GM12878 (cell line): Measurements from ENCODE around the gene PTK6. TPM values are rescaled to one million over a fixed set of nuclear protein-coding genes. Genes with fewer than 3 reads are reported as not detected.

Source experiments
- ATAC-seq: fragments of 200-7000 bp; cut with Tn5 transposase; 3 replicates; pipeline ENCODE4 v1.9.1; 2020; ENCODE audit warnings: mild to moderate bottlenecking, moderate library complexity
- BruUV-seq: library from RNA; stranded (reverse); fragments of 400-500 nt; replicated peaks from 2 replicates; lab custom pipeline; 2021; lab: Mats Ljungman, UMichigan
- CTCF ChIA-PET: fragments of 300-600 bp; sonication (Branson Sonifier 250); formaldehyde crosslinking; extraction: SDS; loops from one replicate; lab custom pipeline; 2021; ENCODE audit warnings: inconsistent platforms; lab: Yijun Ruan, JAX
- POLR2A ChIA-PET: fragments of 350-600 bp; formaldehyde crosslinking; extraction: SDS; loops from one replicate; lab custom pipeline; 2021; ENCODE audit warnings: inconsistent platforms; lab: Charles Lee
- RAD21 ChIA-PET: fragments of 300-600 bp; sonication (Branson Sonifier 250); formaldehyde crosslinking; loops from one replicate; lab custom pipeline; 2023; ENCODE audit warnings: antibody characterized with exemption; ENCODE audit not compliant: unreplicated experiment; lab: Charles Lee
- SMC1A ChIA-PET: fragments of 300-600 bp; sonication (Branson Sonifier 250); formaldehyde crosslinking; loops from one replicate; lab custom pipeline; 2023; ENCODE audit not compliant: unreplicated experiment, uncharacterized antibody; lab: Charles Lee
- DNase-seq: peaks from one replicate; pipeline ENCODE4 v3.0.0-alpha.2; 2011; ENCODE audit warnings: low read depth, low spot score
- FAIRE-seq: peaks from 3 replicates; lab custom pipeline; 2011; peaks lifted over from hg19 to GRCh38; lab: Jason Lieb, UNC
- H2AFZ ChIP-seq: 2 replicates; pipeline ENCODE4 v1.6.0; 2011; ENCODE audit warnings: low read depth, low read length, control low read depth; ENCODE audit not compliant: control insufficient read depth
- H3K27ac ChIP-seq: 2 replicates; pipeline ENCODE4 v1.5.1; 2011; ENCODE audit warnings: control low read depth; ENCODE audit not compliant: control insufficient read depth, insufficient read depth
- H3K27me3 ChIP-seq, 2 experiments: replicated peaks in 1 of 2; 2 replicates each; pipeline versions ENCODE4 v1.6.0 to v1.6.1; 2011; ENCODE audit warnings: low read length in 1 of 2; ENCODE audit not compliant: control insufficient read depth in 2 of 2, insufficient read depth in 2 of 2
- H3K36me3 ChIP-seq, 2 experiments: 2 replicates each; pipeline ENCODE4 v1.5.1; 2011; ENCODE audit warnings: low read length in 1 of 2; ENCODE audit not compliant: control insufficient read depth in 2 of 2, insufficient read depth in 2 of 2
- H3K4me1 ChIP-seq: 2 replicates; pipeline ENCODE4 v1.6.1; 2011; ENCODE audit warnings: mild to moderate bottlenecking, low read length, moderate library complexity, mixed read lengths; ENCODE audit not compliant: control insufficient read depth, insufficient read depth
- H3K4me2 ChIP-seq: 2 replicates; pipeline ENCODE4 v1.6.0; 2011; ENCODE audit warnings: control low read depth; ENCODE audit not compliant: control insufficient read depth, insufficient read depth
- H3K4me3 ChIP-seq: fragments of 200-600 bp; sonication (generic); 2 replicates; pipeline ENCODE4 v1.5.1; 2016
- H3K79me2 ChIP-seq: 2 replicates; pipeline ENCODE4 v1.6.0; 2011; ENCODE audit warnings: low read length; ENCODE audit not compliant: control insufficient read depth, insufficient read depth
- H3K9ac ChIP-seq: 2 replicates; pipeline ENCODE4 v1.8.0; 2011; ENCODE audit warnings: low read length, control low read depth, mixed read lengths; ENCODE audit not compliant: control insufficient read depth, insufficient read depth
- H3K9me3 ChIP-seq: replicated peaks from 3 replicates; pipeline ENCODE4 v1.5.1; 2011; ENCODE audit warnings: mild to moderate bottlenecking, low read length; ENCODE audit not compliant: control insufficient read depth, insufficient read depth
- H4K20me1 ChIP-seq: 2 replicates; pipeline ENCODE4 v1.6.0; 2011; ENCODE audit not compliant: control insufficient read depth, insufficient read depth
- BMI1 ChIP-seq: fragments of 450-650 bp; IDR thresholded peaks from 2 replicates; pipeline ENCODE4 v1.6.1; 2016; ENCODE audit warnings: mild to moderate bottlenecking, moderate library complexity, borderline replicate concordance
- CBFB ChIP-seq: IDR thresholded peaks from 2 replicates; pipeline ENCODE4 v1.6.1; 2016; ENCODE audit warnings: antibody characterized with exemption, low read depth
- CEBPB ChIP-seq, 2 experiments: fragments of 150-350 bp in 1 of 2; IDR thresholded peaks; 2 replicates each; pipeline ENCODE4 v1.6.1; 2012 to 2014; ENCODE audit warnings: low read depth in 2 of 2, low read length in 2 of 2, borderline replicate concordance in 1 of 2, inconsistent platforms in 1 of 2
- CEBPZ ChIP-seq: fragments of 150-350 bp; IDR thresholded peaks from 2 replicates; pipeline ENCODE4 v1.6.1; 2016; ENCODE audit warnings: low read depth, low read length
- ELK1 ChIP-seq: IDR thresholded peaks from 2 replicates; pipeline ENCODE4 v1.6.1; 2012; ENCODE audit warnings: low read depth, low read length, improper control_type of control experiment
- IKZF1 ChIP-seq: fragments of 450-650 bp; conservative IDR thresholded peaks from 2 replicates; pipeline ENCODE4 v1.6.1; 2017; ENCODE audit warnings: antibody characterized with exemption, mild to moderate bottlenecking
- NFIC ChIP-seq: IDR thresholded peaks from 2 replicates; pipeline ENCODE4 v1.6.1; 2012; ENCODE audit warnings: low read depth, mild to moderate bottlenecking, inconsistent platforms, low read length, moderate library complexity
- NKRF ChIP-seq: fragments of 450-650 bp; conservative IDR thresholded peaks from 2 replicates; pipeline ENCODE4 v1.6.1; 2017; ENCODE audit warnings: mild to moderate bottlenecking, moderate library complexity
- PAX8 ChIP-seq: fragments of 450-650 bp; IDR thresholded peaks from 2 replicates; pipeline ENCODE4 v1.6.1; 2017; ENCODE audit warnings: mild to moderate bottlenecking, moderate library complexity
- RAD21 ChIP-seq: IDR thresholded peaks from 2 replicates; pipeline ENCODE4 v1.6.1; 2011; ENCODE audit warnings: mild to moderate bottlenecking, low read depth, low read length, moderate library complexity; ENCODE audit not compliant: insufficient read depth
- TAF1 ChIP-seq: IDR thresholded peaks from 2 replicates; pipeline ENCODE4 v1.6.1; 2011; ENCODE audit warnings: mild to moderate bottlenecking, low read depth, low read length, borderline replicate concordance
- YBX1 ChIP-seq: fragments of 450-650 bp; IDR thresholded peaks from 2 replicates; pipeline ENCODE4 v1.6.1; 2016; ENCODE audit warnings: antibody characterized with exemption
- WGBS: methylation state at CpG from one replicate; pipeline ENCODE4 v1.1.6; 2016; ENCODE audit warnings: low lambda C conversion rate; ENCODE audit not compliant: insufficient replicate concordance, insufficient coverage; ENCODE audit errors: missing lambda C conversion rate; 5-methylcytosine and 5-hydroxymethylcytosine counted together
- in situ Hi-C: fragments of 300-500 bp; cut with MboI; formaldehyde crosslinking; loops from 9 replicates; pipeline ENCODE4 v1.14.3; 2018; ENCODE audit warnings: mixed read lengths
- intact Hi-C: fragments of 100-400 bp; cut with micrococcal nuclease; formaldehyde crosslinking; loops from one replicate; pipeline ENCODE4 v1.14.2; 2022; ENCODE audit not compliant: unreplicated experiment
- polyA plus RNA-seq, 11 experiments: library from polyadenylated mRNA; depleted of rRNA in 4 of 11; unstranded in 6 of 11; stranded (reverse) in 5 of 11; fragments of >200 nt; fragmentation: Nextera tagmentation in 4 of 11; fragmentation: Illumina TruSeq in 1 of 11; extraction: Ambion mirVana in 4 of 11; extraction: Trizol in 1 of 11; gene quantifications; 1 replicate in 1 of 11; 2 replicates in 10 of 11; pipeline versions ENCODE4 v1.2.1 to v1.2.3, GENCODE V29; 2011 to 2016; ENCODE audit warnings: inconsistent platforms in 2 of 11, missing spikeins in 2 of 11, low read depth in 1 of 11
- total RNA-seq, 4 experiments: library from RNA; depleted of rRNA in 3 of 4; stranded (reverse); fragments of >200 nt in 3 of 4; fragmentation: Illumina TruSeq in 1 of 4; extraction: Trizol in 1 of 4; gene quantifications; 2 replicates each; pipeline versions ENCODE4 v1.2.1 to v1.2.3, GENCODE V29; 2013 to 2021

The PTK6 gene
- total and polyA plus RNA-seq, 10 of the 15 experiments (the other 5 are each of a cell fraction or from before 2014, with no cell fraction given): 0.02 to 0.21 (median 0.09) TPM; not detected in 3

- no peak for FAIRE-seq
- SMC1A ChIA-PET: no interaction called here
- CTCF ChIA-PET: no interaction called here
- WGBS: 68% methylated on average over 15 of the region's 15 CpGs
- intact Hi-C loops: no loop called here
- H3K79me2 ChIP-seq: no peaks in the 10 kb centered on the region
- POLR2A ChIA-PET: no interaction called here
- H4K20me1 ChIP-seq: no peaks in the 10 kb centered on the region
- no peak overlapping the region for H3K4me2 ChIP-seq
- no peak for ATAC-seq
- H3K9ac ChIP-seq: no peak overlapping the region
- no TSS peak for BruUV-seq
- no peak for TF ChIP-seq YBX1
- no peak for TF ChIP-seq BMI1
- TF ChIP-seq CEBPZ: no peak
- TF ChIP-seq IKZF1: no peak
- no peak for TF ChIP-seq CEBPB (IDR thresholded peaks at IDR 0.05; ENCODE audit: borderline replicate concordance in 1 of 2, low read depth in 2 of 2, low read length in 2 of 2)
- no peak for TF ChIP-seq NKRF
- TF ChIP-seq CBFB: no peak
- no peak for TF ChIP-seq NFIC
- TF ChIP-seq RAD21: no peak
- no peak for TF ChIP-seq PAX8
- TF ChIP-seq TAF1: no peak
- no peak for TF ChIP-seq ELK1
- RAD21 ChIA-PET: no interaction called here
- H3K36me3 ChIP-seq: no peaks in the 10 kb centered on the region
- H3K4me3 ChIP-seq: no peak overlapping the region
- H3K27me3 ChIP-seq: peaks cover 1 to 4% of the 10 kb centered on the region in 2 experiments; a peak in 3 of 4 replicates
- no peak overlapping the region for H3K27ac ChIP-seq
- no peak for DNase-seq
- no peaks in the 10 kb centered on the region for H3K4me1 ChIP-seq
- in situ Hi-C loops: no loop called here
- no peaks in the 10 kb centered on the region; the same call in 2 of the 3 replicates for H3K9me3 ChIP-seq
- H2AFZ ChIP-seq: no peak overlapping the region
These were observed 34.5 kb downstream of the PTK6 start for GRCh38 chr20:63502671-63503172.
